Measurements from ENCODE around the gene CEP89.
"Not testable (repeated sequence)": the region's sequence is repeated elsewhere in the genome, so short reads cannot be mapped to it uniquely, and the experiment has no call there.

Gene CEP89

GRCh38 chr19:32868206-32868950 lies 103.4 kb downstream of the CEP89 start:
- DNase-seq: no peak

GRCh38 chr19:32867436-32867835 lies 104.3 kb downstream of the CEP89 start:
- DNase-seq: not testable (repeated sequence)

GRCh38 chr19:32866564-32867265 lies 105.0 kb downstream of the CEP89 start:
- DNase-seq: no peak

GRCh38 chr19:32866061-32866460 lies 105.7 kb downstream of the CEP89 start:
- no peak for DNase-seq

GRCh38 chr19:32865326-32865725 lies 106.4 kb downstream of the CEP89 start:
- DNase-seq: no peak

GRCh38 chr19:32864318-32865007 lies 107.3 kb downstream of the CEP89 start:
- no peak for DNase-seq

- no peak for DNase-seq
Observed at GRCh38 chr19:32863841-32864240, 107.9 kb downstream of the CEP89 start.

GRCh38 chr19:32863301-32863700 lies 108.5 kb downstream of the CEP89 start:
- no peak for DNase-seq

- DNase-seq: no peak
Observed at GRCh38 chr19:32862741-32863140, 109.0 kb downstream of the CEP89 start.

GRCh38 chr19:32862173-32862572 lies 109.6 kb downstream of the CEP89 start:
- DNase-seq: no peak

GRCh38 chr19:32861596-32861995 lies 110.2 kb downstream of the CEP89 start:
- DNase-seq: no peak

GRCh38 chr19:32859591-32859990 lies 112.2 kb downstream of the CEP89 start:
- DNase-seq: no peak

GRCh38 chr19:32858559-32858958 lies 113.2 kb downstream of the CEP89 start:
- no peak for DNase-seq

GRCh38 chr19:32858155-32858554 lies 113.6 kb downstream of the CEP89 start:
- no peak for DNase-seq

- DNase-seq: no peak
Observed at GRCh38 chr19:32857584-32857983, 114.2 kb downstream of the CEP89 start.

GRCh38 chr19:32856818-32857217 lies 114.9 kb downstream of the CEP89 start:
- DNase-seq: not testable (repeated sequence)

GRCh38 chr19:32852216-32852615 lies 119.5 kb downstream of the CEP89 start:
- no peak for DNase-seq

GRCh38 chr19:32848035-32848434 lies 123.7 kb downstream of the CEP89 start:
- DNase-seq: not testable (repeated sequence)

- no peak for DNase-seq
Observed at GRCh38 chr19:32843716-32844245, 128.0 kb downstream of the CEP89 start.

GRCh38 chr19:32842061-32842460 lies 129.7 kb downstream of the CEP89 start:
- no peak for DNase-seq

GRCh38 chr19:32837531-32837930 lies 134.2 kb downstream of the CEP89 start:
- DNase-seq: no peak

- not testable (repeated sequence) for DNase-seq
Observed at GRCh38 chr19:32833388-32833787, 138.4 kb downstream of the CEP89 start.

GRCh38 chr19:32832825-32833224 lies 138.9 kb downstream of the CEP89 start:
- DNase-seq: not testable (repeated sequence)

- DNase-seq: not testable (repeated sequence)
Observed at GRCh38 chr19:32832094-32832493, 139.7 kb downstream of the CEP89 start.

Measured in activated T-cell treated with anti-CD3 and anti-CD28 coated beads, Interleukin-2, amount 50 U/mL, for 48 hours (primary cell).